Mesenchymal stem cell (in vitro differentiated cells and primary cell): ENCODE data around the gene BAIAP3.

Experiments
- DNase-seq: peaks from one replicate; pipeline ENCODE4 v3.0.0-alpha.2; 2013
- H2AFZ ChIP-seq: one replicate; pipeline ENCODE4 v1.6.1; 2013; ENCODE audit warnings: low read depth, mild to moderate bottlenecking, control low read depth, inconsistent platforms, low read length, moderate library complexity
- H2AK5ac ChIP-seq: 2 replicates; pipeline ENCODE4 v1.6.1; 2013; ENCODE audit warnings: low read length, moderate library complexity, mild to moderate bottlenecking, inconsistent platforms; ENCODE audit not compliant: severe bottlenecking
- H2BK120ac ChIP-seq: one replicate; pipeline ENCODE4 v1.6.1; 2013; ENCODE audit warnings: low read depth, mild to moderate bottlenecking, inconsistent platforms, low read length, moderate library complexity
- H2BK12ac ChIP-seq, 2 experiments: one replicate each; pipeline ENCODE4 v1.6.1; 2013; ENCODE audit warnings: inconsistent platforms in 2 of 2, low read length in 2 of 2, mild to moderate bottlenecking in 2 of 2, moderate library complexity in 2 of 2, control low read depth in 1 of 2
- H2BK15ac ChIP-seq: one replicate; pipeline ENCODE4 v1.6.1; 2013; ENCODE audit warnings: mild to moderate bottlenecking, low read depth, inconsistent platforms; ENCODE audit not compliant: poor library complexity, severe bottlenecking
- H2BK5ac ChIP-seq: 2 replicates; pipeline ENCODE4 v1.6.1; 2013; ENCODE audit warnings: low read depth, mild to moderate bottlenecking, low read length, control low read depth, inconsistent platforms; ENCODE audit not compliant: poor library complexity, severe bottlenecking
- H3K14ac ChIP-seq, 2 experiments: one replicate each; pipeline ENCODE4 v1.6.1; 2013; ENCODE audit warnings: inconsistent platforms in 2 of 2, low read length in 2 of 2, control low read depth in 1 of 2, mild to moderate bottlenecking in 1 of 2, moderate library complexity in 1 of 2
- H3K18ac ChIP-seq, 2 experiments: one replicate each; pipeline ENCODE4 v1.6.1; 2013; ENCODE audit warnings: inconsistent platforms in 2 of 2, low read length in 2 of 2, control low read depth in 1 of 2, low read depth in 1 of 2, mild to moderate bottlenecking in 1 of 2
- H3K23ac ChIP-seq, 2 experiments: one replicate each; pipeline ENCODE4 v1.6.1; 2013; ENCODE audit warnings: inconsistent platforms in 2 of 2, low read length in 2 of 2, mild to moderate bottlenecking in 2 of 2, moderate library complexity in 2 of 2, control low read depth in 1 of 2
- H3K27ac ChIP-seq: 2 replicates; pipeline ENCODE4 v1.5.1; 2013; ENCODE audit warnings: mild to moderate bottlenecking, moderate library complexity, low read length, control low read depth, inconsistent platforms; ENCODE audit not compliant: poor library complexity, severe bottlenecking
- H3K27me3 ChIP-seq, 2 experiments: 2 replicates each; pipeline versions ENCODE4 v1.6.1 to v1.7.0; 2013; ENCODE audit warnings: low read length in 2 of 2, mild to moderate bottlenecking in 2 of 2, moderate library complexity in 2 of 2, control low read depth in 1 of 2, inconsistent platforms in 1 of 2; ENCODE audit not compliant: control insufficient read depth in 1 of 2, insufficient read depth in 1 of 2
- H3K36me3 ChIP-seq, 2 experiments: 2 replicates each; pipeline versions ENCODE4 v1.6.1 to v1.7.0; 2013; ENCODE audit warnings: low read length in 2 of 2, control low read depth in 1 of 2, inconsistent platforms in 1 of 2, low read depth in 1 of 2, mild to moderate bottlenecking in 1 of 2; ENCODE audit not compliant: insufficient read depth in 2 of 2, control insufficient read depth in 1 of 2
- H3K4ac ChIP-seq, 2 experiments: one replicate each; pipeline ENCODE4 v1.6.1; 2013; ENCODE audit warnings: inconsistent platforms in 2 of 2, low read length in 2 of 2, mild to moderate bottlenecking in 2 of 2, moderate library complexity in 2 of 2, control low read depth in 1 of 2, low read depth in 1 of 2
- H3K4me1 ChIP-seq: 2 replicates; pipeline ENCODE4 v1.6.1; 2013; ENCODE audit warnings: low read depth, low read length, control low read depth; ENCODE audit not compliant: control insufficient read depth, insufficient read depth
- H3K4me2 ChIP-seq: 2 replicates; pipeline ENCODE4 v1.6.1; 2013; ENCODE audit warnings: low read length, mild to moderate bottlenecking, inconsistent platforms; ENCODE audit not compliant: poor library complexity, severe bottlenecking
- H3K4me3 ChIP-seq, 2 experiments: 2 replicates each; pipeline versions ENCODE4 v1.5.1 to v1.7.0; 2013; ENCODE audit warnings: low read length in 2 of 2, mild to moderate bottlenecking in 2 of 2, control low read depth in 1 of 2, low read depth in 1 of 2; ENCODE audit not compliant: insufficient read depth in 1 of 2
- H3K79me1 ChIP-seq: replicated peaks from 2 replicates; pipeline ENCODE4 v1.6.1; 2013; ENCODE audit warnings: mild to moderate bottlenecking, control low read depth, low read length, inconsistent platforms; ENCODE audit not compliant: poor library complexity, severe bottlenecking
- H3K9ac ChIP-seq: 2 replicates; pipeline ENCODE4 v1.7.0; 2013; ENCODE audit warnings: mild to moderate bottlenecking, low read length, moderate library complexity
- H3K9me3 ChIP-seq: 2 replicates; pipeline ENCODE4 v1.7.0; 2013; ENCODE audit warnings: mild to moderate bottlenecking, low read length; ENCODE audit not compliant: control insufficient read depth
- H4K8ac ChIP-seq: one replicate; pipeline ENCODE4 v1.6.1; 2013; ENCODE audit warnings: inconsistent platforms, mild to moderate bottlenecking, low read length, moderate library complexity
- H4K91ac ChIP-seq: one replicate; pipeline ENCODE4 v1.6.1; 2013; ENCODE audit warnings: mild to moderate bottlenecking, low read length, inconsistent platforms
- WGBS: methylation state at CpG from one replicate; pipeline ENCODE4 v1.1.7; 2013; ENCODE audit warnings: mixed read lengths; 5-methylcytosine and 5-hydroxymethylcytosine counted together

The BAIAP3 gene

DNA sequence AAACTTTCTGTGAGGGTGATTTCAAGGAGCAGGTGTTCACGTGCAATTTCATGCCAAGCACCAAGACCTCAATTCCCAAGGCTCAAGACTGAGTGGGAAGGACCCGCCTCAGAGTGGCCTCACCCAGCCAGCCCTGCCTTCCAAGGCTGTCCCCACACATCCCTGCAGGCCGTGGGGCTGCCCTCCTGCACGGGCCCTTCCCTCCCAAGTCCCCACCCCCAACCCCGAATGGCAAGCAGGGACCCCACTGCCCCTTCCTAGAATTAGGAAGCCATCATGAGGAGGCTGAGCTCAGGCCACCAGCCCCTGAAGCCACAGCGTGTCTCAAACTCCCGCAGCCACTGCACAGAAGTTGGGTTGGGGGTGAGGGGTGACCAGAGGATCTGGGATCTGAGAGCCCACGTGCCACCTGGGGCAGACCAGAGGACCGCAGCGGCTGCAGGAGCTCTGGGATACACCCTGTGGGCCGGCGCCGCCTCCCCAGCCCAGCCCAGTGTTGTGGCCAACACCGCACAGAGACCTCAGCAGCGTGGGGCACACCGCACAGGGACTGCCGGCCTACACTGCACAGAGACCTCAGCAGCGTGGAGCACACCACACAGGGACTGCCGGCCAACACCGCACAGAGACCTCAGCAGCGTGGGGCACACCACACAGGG lies 39.0 kb downstream of the BAIAP3 start:
- DNase-seq, result no peak
- H4K8ac ChIP-seq, result no peak overlapping the region
- H3K27ac ChIP-seq, result no peak overlapping the region
- no peak overlapping the region for H3K4me2 ChIP-seq
- H4K91ac ChIP-seq, result no peak overlapping the region
- no peak overlapping the region for H3K23ac ChIP-seq
- H3K4me1 ChIP-seq, result peaks cover 21% of the 10 kb centered on the region
- H3K79me1 ChIP-seq, result peaks cover 28% of the 10 kb centered on the region
- H3K36me3 ChIP-seq, result peaks cover 16 to 63% of the 10 kb centered on the region in 2 experiments
- H2AFZ ChIP-seq, result no peak overlapping the region
- no peak overlapping the region for H3K4me3 ChIP-seq
- H3K27me3 ChIP-seq, result no peaks in the 10 kb centered on the region
- H3K18ac ChIP-seq, result no peak overlapping the region
- no peak overlapping the region for H2AK5ac ChIP-seq
- H3K9ac ChIP-seq, result no peak overlapping the region
- 93% methylated on average over 8 of the region's 21 CpGs for WGBS
- H3K9me3 ChIP-seq, result no peaks in the 10 kb centered on the region
- no peak overlapping the region for H2BK15ac ChIP-seq
- no peak overlapping the region for H3K4ac ChIP-seq
- no peak overlapping the region for H2BK5ac ChIP-seq
- H3K14ac ChIP-seq, result no peak overlapping the region
- no peak overlapping the region for H2BK120ac ChIP-seq
- no peak overlapping the region for H2BK12ac ChIP-seq

DNA sequence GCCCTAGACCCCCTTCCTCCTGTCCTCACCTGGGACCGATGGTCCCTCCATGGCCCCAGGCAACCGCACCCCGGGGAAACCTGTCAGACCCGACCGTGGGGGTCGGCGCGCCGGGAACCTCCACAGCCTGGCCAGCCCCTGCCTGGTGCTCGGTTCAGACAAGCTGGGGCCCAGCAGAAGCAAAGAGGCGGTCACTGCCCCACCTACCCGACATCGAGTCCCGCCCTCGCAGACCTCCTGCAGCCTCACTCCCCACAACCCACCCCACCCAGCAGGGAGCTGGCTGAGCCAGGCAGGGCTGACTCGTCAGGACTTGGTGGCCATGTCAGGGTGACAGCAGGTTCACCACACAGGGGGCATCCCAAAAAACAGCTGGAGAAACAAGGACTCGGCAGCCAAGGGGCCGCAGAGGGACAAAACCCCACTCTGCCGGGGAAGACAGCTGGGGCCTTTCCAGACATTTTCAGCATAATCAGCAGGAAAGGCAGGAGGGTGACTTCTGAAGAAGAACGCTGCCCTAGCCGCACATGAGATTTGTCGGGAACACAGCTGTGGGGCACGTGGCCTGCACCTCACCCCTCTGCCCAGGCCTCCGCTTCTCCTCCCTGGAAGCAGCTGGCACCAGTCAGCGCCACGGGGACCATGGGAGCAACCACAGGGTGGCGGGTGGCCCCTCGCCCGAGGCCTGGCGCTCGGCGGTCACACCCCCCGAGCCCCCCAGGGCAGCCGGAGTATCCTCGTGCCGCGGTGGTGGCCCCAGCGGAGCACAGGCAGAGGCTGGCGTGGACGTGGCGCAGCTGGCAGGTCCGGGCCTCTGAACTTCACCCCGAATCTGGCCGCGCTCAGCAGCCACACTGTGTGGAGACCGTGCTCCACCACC lies 41.2 kb downstream of the BAIAP3 start:
- WGBS, result 94% methylated on average over 46 of the region's 46 CpGs

GRCh38 chr16:1375298-1375640 lies 41.8 kb downstream of the BAIAP3 start:
- H3K27me3 ChIP-seq, result no peaks in the 10 kb centered on the region
- H2AFZ ChIP-seq, result no peak overlapping the region
- no peak overlapping the region for H3K27ac ChIP-seq
- 95% methylated on average over 24 of the region's 24 CpGs for WGBS
- no peak overlapping the region for H2BK120ac ChIP-seq
- H4K8ac ChIP-seq, result no peak overlapping the region
- H2BK5ac ChIP-seq, result no peak overlapping the region
- H3K36me3 ChIP-seq, result peaks cover 9 to 51% of the 10 kb centered on the region in 2 experiments
- no peak overlapping the region for H3K23ac ChIP-seq
- H3K4me3 ChIP-seq, result no peak overlapping the region
- no peak overlapping the region for H4K91ac ChIP-seq
- no peak overlapping the region for H3K14ac ChIP-seq
- no peak overlapping the region for H2BK12ac ChIP-seq
- no peak overlapping the region for H3K4ac ChIP-seq
- H2BK15ac ChIP-seq, result no peak overlapping the region
- H3K9ac ChIP-seq, result no peak overlapping the region
- H3K79me1 ChIP-seq, result peaks cover 30% of the 10 kb centered on the region
- peaks cover 42% of the 10 kb centered on the region for H3K4me1 ChIP-seq
- DNase-seq, result no peak
- H3K4me2 ChIP-seq, result no peak overlapping the region
- H3K9me3 ChIP-seq, result no peaks in the 10 kb centered on the region
- no peak overlapping the region for H3K18ac ChIP-seq
- no peak overlapping the region for H2AK5ac ChIP-seq

More for the DNA sequence above, 41.2 kb downstream of the BAIAP3 start:
- Histone ChIP-seq H3K27me3 (no peaks in the 10 kb centered on the region), H3K18ac (no peak overlapping the region), H3K4me3 (no peak overlapping the region), H2AK5ac (no peak overlapping the region), H2BK5ac (no peak overlapping the region), H4K8ac (no peak overlapping the region), H2BK15ac (no peak overlapping the region), H3K36me3 (peaks cover 12 to 57% of the 10 kb centered on the region in 2 experiments), H2BK120ac (no peak overlapping the region), H3K14ac (no peak overlapping the region), H3K9ac (no peak overlapping the region), H3K9me3 (no peaks in the 10 kb centered on the region), H3K23ac (no peak overlapping the region), H3K27ac (no peak overlapping the region), H2AFZ (no peak overlapping the region), H3K4ac (no peak overlapping the region), H3K4me1 (peaks cover 42% of the 10 kb centered on the region), H3K79me1 (peaks cover 33% of the 10 kb centered on the region), H4K91ac (no peak overlapping the region), H3K4me2 (no peak overlapping the region), H2BK12ac (no peak overlapping the region)
- no peak for DNase-seq

DNA sequence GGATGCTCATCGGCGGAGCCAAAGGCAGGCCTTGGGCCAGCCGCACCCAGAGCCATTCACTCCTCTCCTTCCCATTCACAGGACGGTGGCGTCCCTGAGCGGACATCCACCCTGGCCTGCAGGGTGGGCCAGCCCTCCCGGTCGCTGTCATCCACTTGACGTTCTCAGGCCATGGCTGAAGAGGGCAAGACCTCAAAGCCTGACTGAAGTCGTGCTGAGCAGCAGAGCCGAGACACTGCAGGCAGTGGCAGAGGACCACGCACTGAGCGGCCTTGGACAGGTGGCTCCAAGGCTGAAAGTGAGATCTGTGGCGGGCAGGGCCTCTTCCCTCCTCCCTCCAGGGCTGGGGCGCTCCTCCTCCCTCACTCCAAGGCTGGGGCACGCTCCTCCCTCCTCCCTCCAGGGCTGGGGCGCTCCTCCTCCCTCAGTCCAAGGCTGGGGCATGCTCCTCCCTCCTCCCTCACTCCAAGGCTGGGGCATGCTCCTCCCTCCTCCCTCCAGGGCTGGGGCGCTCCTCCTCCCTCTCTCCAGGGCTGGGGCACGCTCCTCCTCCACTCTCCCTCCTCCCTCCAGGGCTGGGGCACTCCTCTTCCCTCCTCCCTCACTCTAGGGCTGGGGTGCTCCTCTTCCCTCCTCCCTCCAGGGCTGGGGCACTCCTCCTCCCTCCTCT lies 42.4 kb downstream of the BAIAP3 start:
- H3K27ac ChIP-seq, result no peak overlapping the region
- no peak overlapping the region for H4K91ac ChIP-seq
- H3K4me3 ChIP-seq, result no peak overlapping the region
- H2BK120ac ChIP-seq, result no peak overlapping the region
- H2AK5ac ChIP-seq, result no peak overlapping the region
- no peak overlapping the region for H3K23ac ChIP-seq
- H2AFZ ChIP-seq, result no peak overlapping the region
- no peak overlapping the region for H3K14ac ChIP-seq
- no peak overlapping the region for H2BK15ac ChIP-seq
- DNase-seq, result no peak
- peaks cover 30% of the 10 kb centered on the region for H3K79me1 ChIP-seq
- H2BK12ac ChIP-seq, result no peak overlapping the region
- no peak overlapping the region for H3K4ac ChIP-seq
- H3K4me2 ChIP-seq, result no peak overlapping the region
- H3K27me3 ChIP-seq, result no peaks in the 10 kb centered on the region
- H3K36me3 ChIP-seq, result peaks cover 12 to 47% of the 10 kb centered on the region in 2 experiments
- no peak overlapping the region for H4K8ac ChIP-seq
- H3K9ac ChIP-seq, result no peak overlapping the region
- H3K4me1 ChIP-seq, result peaks cover 42% of the 10 kb centered on the region
- H3K9me3 ChIP-seq, result no peaks in the 10 kb centered on the region
- H3K18ac ChIP-seq, result no peak overlapping the region
- H2BK5ac ChIP-seq, result no peak overlapping the region
- 92% methylated on average over 19 of the region's 19 CpGs for whole genome bisulfite sequencing
